NCI-H2227 treated with DMSO at 0.1 percent for 48 hours (cell line): ENCODE results near the gene TMEM117.
"Not testable (repeated sequence)": the region's sequence is repeated elsewhere in the genome, so short reads cannot be mapped to it uniquely, and the experiment has no call there.

ENCODE experiments used
- DNase-seq: peaks from one replicate; lab custom pipeline; 2025; lab: John Stamatoyannopoulos, UW

The TMEM117 gene

DNA sequence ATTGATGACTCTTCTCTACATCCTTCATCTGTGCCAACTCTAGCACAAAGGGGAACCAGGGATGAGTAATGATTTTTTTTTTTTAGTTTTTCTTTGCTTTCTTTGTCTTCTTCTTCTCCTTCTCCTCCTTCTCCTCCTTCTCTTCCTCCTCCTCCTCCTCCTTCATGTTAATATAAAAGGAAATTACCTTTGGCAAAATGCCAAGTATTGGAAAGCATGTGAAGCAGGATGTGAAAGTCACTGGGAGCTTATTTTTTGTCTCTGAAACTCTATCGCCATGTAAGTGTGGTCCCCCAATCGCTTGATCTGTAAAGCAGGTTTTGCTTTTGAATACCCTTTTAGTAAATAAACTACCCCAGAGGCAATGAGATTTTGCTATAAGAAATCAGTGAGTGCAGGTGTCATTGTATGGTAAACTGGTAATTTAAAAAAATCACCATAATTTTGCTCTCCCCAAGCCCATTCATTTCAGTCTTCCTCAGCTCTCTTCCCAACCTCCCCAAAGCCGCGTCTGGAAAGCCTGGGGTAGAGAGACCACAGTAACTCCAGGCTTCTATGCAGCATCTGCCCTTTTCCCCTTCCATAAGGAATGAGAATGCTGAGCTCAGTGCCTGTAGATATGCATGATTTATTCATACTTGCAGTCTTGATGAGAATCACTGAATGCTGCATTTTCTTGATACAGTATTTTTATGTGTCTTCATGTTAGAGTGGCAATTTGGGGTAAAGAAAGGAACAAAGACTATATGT lies 388.7 kb downstream of the TMEM117 start:
- no peak for DNase-seq

GRCh38 chr12:44225149-44225510 lies 389.2 kb downstream of the TMEM117 start:
- DNase-seq = no peak

DNA sequence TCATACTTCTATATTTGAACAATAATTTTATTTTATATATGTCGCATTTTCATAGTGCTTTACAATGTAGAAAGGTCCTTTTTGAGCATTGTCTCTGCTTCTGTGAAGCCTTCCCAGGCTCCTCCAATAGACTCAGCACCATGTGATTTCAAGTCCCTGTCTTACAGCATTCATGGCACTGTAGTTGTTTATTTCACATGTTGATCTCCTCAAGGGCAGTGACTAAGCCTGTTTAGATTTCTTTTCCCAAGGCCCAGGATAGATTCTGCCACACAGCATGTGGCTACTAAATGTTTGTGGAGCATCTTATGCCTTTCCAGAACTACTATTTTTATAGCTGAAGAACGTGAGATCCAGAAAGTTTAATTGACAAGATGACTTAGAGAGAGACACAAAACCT lies 391.7 kb downstream of the TMEM117 start:
- no peak for DNase-seq

GRCh38 chr12:44229846-44230245 lies 394.0 kb downstream of the TMEM117 start:
- DNase-seq = no peak

- DNase-seq = no peak
Measured at GRCh38 chr12:44235674-44236073, 399.8 kb downstream of the TMEM117 start.

DNA sequence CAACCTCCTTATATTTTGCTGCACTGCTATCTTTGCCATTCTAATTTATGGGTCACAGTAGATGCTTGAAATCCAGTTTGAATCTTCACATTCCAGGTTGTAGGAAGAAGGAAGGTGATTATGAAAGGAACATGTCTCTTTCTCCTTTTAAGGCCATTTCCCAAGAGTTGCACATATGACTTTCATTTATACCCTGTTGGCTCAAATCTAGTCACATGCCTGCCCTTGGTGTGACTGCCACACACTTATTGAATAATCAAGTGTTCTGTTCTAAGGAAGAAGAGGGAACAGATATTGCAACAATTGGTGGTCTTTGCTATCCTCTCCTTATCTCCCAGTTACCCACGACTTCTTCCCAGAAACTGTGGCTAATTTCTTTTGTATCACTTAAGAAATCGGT lies 404.3 kb downstream of the TMEM117 start:
- DNase-seq = no peak

GRCh38 chr12:44245932-44246331 lies 410.1 kb downstream of the TMEM117 start:
- no peak for DNase-seq

- no peak for DNase-seq
Measured at GRCh38 chr12:44246482-44247105, 410.7 kb downstream of the TMEM117 start.

DNA sequence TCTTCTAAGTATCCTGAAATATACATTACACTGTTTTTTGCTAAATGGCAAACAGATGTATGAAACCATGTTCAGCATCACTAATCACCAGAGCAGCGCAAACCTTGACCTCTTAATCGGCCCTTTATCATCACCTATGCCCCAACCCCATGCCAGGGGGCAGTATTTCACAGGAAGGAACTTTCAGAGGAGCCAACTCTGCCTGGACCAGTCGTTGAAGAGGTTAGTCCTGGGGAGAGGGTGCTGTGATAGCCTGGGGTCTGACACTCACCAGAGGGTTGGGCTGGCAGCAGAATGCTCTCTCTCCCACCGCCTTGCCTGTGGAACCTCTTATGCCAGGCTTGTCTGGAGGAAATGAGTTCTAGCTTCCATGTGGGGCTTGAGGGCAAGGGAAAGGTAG lies 411.7 kb downstream of the TMEM117 start:
- no peak for DNase-seq

DNA sequence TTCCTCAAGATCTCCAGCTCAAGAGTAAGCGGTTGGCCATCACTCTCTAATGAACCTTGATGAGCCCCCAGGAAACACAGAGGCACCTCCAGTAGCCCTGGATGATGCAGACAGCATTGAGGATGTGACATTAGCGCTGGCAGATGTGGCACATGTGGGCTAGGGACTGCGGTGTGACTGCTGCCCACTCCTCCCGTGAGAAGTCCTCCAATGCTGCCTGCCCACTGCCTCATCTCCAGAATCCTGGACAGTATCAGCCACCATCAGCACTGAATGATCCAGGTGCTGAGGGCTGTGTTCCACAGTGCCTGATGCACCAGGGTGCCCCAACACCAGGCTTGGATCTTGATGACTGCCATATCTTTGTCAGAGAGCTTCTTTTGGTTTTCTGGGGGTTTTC lies 412.6 kb downstream of the TMEM117 start:
- DNase-seq = no peak

GRCh38 chr12:44250440-44250839 lies 414.6 kb downstream of the TMEM117 start:
- not testable (repeated sequence) for DNase-seq

GRCh38 chr12:44253338-44253856 lies 417.5 kb downstream of the TMEM117 start:
- no peak for DNase-seq

- no peak for DNase-seq
Measured at GRCh38 chr12:44258246-44258645, 422.4 kb downstream of the TMEM117 start.

GRCh38 chr12:44259890-44260289 lies 424.0 kb downstream of the TMEM117 start:
- no peak for DNase-seq

GRCh38 chr12:44260581-44260980 lies 424.7 kb downstream of the TMEM117 start:
- no peak for DNase-seq

DNA sequence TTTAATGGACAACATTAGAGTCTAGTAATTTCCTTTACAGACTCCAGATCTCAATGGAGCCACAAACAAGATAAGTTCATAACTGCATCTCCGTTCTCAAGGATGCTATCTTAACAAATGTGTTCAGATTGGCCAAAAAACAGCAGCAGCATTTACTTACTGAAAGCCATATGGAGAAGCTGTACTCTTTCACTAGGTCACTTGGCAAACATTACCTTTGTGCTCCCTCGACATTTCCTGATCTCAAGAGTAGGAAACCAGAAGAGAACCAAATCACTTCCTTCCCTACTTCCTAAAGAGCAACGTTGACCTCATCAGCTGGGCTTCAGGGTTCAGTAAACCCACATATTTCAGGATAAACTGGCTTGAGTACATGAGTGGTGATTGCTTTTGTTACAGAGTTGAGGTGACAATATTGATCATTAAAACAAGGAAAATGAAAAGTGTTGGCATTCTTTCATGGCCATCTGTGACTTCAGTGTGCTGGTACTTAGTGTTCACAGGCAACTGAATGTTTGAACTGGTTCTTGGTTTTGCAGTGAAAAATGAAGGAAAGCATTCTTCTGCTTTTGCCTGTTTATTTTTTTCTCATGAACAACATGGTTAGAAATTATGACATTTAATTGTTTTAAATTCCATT lies 449.6 kb downstream of the TMEM117 start:
- DNase-seq = no peak

GRCh38 chr12:44286336-44286735 lies 450.5 kb downstream of the TMEM117 start:
- DNase-seq = no peak

DNA sequence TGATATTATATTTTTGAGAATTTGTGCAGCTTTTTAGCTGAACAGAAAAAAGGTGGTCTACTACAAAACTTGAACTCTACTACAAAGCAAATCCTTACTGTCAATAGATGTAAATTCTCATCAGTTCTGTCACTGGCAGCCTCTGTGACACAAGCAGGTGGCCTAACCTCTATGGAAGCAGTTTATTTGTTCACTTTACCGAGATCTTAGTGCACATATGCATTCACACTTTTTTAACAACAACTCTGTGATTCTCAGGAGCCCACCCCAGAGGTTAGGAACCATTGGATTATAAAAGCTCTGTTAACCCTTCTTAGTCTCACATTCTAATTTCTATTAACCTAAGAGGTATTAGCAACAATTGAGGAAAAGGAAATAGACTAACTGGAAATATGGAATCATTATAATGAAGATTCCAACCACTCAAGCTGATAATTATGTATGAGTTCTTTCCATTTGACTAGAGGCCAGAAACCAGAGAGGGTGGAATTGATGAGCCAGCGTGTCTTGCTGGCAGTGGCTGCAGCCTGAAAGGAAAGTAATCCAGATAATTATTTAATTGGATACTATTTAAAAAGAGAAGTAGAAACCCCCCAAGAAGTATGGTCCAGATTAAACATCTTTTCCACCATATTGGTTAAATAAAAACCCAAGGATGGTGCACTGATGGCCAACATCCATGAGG lies 451.1 kb downstream of the TMEM117 start:
- DNase-seq = no peak

DNA sequence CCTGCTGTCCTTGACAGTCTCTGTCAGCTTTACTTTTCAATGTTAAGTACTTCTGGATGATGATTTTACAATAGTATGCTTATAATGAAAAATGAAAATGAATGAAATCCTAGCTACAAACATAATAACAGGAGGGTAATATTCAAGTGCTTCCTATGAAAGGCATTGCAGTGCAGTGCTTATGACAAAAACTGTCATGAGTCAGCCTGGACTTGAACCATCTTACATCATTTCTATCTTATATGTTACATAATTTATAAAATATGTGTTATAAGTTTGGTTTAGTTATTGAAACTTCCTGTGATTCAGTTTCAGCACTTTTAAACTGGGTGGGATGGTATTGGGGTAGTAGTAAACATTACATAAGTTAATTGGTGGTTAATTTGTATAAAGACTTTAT lies 451.7 kb downstream of the TMEM117 start:
- DNase-seq = no peak

DNA sequence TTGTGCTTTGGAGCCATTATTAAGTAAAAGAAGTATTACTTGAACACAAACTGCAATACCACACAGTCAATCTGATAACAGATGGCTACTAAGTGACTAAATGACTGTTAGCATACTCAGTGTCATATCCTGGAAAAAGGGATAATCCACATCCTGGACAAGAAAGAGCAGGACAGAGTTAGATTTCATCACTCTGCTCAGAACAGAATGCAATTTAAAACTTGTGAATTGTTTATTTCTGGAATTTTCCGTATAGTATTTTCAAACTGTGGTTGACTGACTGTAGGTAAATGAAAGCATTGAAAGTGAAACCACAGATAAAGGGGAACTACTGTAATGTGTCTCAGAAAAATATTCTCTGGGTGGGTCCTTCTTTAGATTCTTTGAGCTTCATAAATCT lies 458.8 kb downstream of the TMEM117 start:
- DNase-seq = no peak

DNA sequence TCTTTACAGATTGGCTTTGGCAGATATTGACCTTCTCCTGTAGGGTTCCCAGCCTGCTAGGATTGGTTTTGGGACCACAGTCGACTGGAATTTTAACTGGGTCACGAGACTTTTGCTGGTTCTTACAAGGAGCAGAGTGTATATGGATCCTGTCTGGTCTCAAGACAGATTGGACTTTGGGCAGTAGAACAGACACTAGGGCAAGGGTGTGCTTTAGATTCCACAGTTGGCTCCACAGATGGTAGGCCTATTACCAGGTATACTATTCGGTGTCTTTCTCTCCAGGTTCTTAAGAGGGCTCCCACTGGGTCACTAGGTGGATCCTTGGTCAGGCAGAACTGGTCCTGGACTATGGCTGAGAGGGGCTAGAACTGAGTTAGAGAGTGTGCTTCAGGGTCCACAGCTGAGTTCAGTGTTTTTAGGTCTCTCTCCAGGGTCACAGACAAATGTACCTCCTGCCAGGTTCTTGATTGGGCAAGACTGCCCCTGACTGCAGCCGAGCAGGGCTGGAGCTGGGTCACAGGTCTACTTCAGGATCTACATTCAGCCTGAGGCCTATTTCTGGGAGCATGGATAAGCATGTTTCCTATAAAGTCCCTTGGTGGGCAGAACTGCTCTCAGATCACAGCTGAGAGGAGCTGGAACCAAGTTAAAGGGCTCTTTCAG lies 460.2 kb downstream of the TMEM117 start:
- no peak for DNase-seq

DNA sequence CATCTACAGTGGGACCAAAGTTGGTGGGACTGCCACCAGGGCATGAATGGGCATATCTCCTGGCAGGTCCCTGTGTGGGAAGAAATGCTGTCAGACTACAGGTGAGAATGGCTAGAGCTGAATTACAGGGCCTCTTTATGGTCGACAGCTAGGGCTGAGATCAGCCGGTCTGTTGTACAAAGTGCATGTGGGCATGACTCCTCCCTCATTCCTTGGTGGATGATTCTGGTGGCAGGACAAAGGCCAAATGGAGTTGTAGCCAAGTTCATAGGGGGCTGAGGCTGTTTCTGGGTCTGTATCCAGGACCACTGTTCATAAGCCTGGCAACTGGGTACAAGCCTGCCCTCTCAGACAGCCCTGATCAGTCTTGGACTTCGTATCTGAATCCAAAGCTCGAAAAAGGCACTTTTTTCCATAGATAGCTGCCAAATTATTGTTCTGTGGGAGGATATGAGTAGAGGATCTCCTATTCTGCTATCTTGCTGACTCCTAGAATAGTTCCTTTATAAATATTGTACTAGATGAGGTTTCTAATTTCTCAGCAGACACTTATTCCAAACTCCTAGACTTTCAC lies 460.8 kb downstream of the TMEM117 start:
- DNase-seq = no peak
